Ectodermal cell (in vitro differentiated cells): ENCODE measurements around the gene RASD2.

Experiments used
- H3K27ac ChIP-seq: 2 replicates; pipeline ENCODE4 v1.7.0; 2013; ENCODE audit warnings: mild to moderate bottlenecking, low read depth, low read length; ENCODE audit not compliant: insufficient read depth, poor library complexity, severe bottlenecking
- H3K27me3 ChIP-seq: 2 replicates; pipeline ENCODE4 v1.7.0; 2013; ENCODE audit warnings: mild to moderate bottlenecking, low read length; ENCODE audit not compliant: insufficient read depth, control insufficient read depth, poor library complexity, severe bottlenecking
- H3K36me3 ChIP-seq: one replicate; pipeline ENCODE4 v1.7.0; 2013; ENCODE audit warnings: low read length; ENCODE audit not compliant: control insufficient read depth, insufficient read depth
- H3K4me1 ChIP-seq: one replicate; pipeline ENCODE4 v1.7.0; 2013; ENCODE audit warnings: low read length; ENCODE audit not compliant: control insufficient read depth, insufficient read depth
- H3K4me3 ChIP-seq: 2 replicates; pipeline ENCODE4 v1.7.0; 2013; ENCODE audit warnings: low read depth, low read length, control low read depth; ENCODE audit not compliant: insufficient read depth
- H3K9me3 ChIP-seq: 2 replicates; pipeline ENCODE4 v1.7.0; 2013; ENCODE audit warnings: mild to moderate bottlenecking, low read length, moderate library complexity; ENCODE audit not compliant: control insufficient read depth
- whole genome bisulfite sequencing, 2 experiments: methylation state at CpG; one replicate each; pipeline ENCODE4 v1.1.7; 2013; ENCODE audit warnings: missing lambda C conversion rate in 2 of 2; 5-methylcytosine and 5-hydroxymethylcytosine counted together

Gene RASD2

DNA sequence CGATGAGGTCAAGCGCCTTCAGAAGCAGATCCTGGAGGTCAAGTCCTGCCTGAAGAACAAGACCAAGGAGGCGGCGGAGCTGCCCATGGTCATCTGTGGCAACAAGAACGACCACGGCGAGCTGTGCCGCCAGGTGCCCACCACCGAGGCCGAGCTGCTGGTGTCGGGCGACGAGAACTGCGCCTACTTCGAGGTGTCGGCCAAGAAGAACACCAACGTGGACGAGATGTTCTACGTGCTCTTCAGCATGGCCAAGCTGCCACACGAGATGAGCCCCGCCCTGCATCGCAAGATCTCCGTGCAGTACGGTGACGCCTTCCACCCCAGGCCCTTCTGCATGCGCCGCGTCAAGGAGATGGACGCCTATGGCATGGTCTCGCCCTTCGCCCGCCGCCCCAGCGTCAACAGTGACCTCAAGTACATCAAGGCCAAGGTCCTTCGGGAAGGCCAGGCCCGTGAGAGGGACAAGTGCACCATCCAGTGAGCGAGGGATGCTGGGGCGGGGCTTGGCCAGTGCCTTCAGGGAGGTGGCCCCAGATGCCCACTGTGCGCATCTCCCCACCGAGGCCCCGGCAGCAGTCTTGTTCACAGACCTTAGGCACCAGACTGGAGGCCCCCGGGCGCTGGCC is 11.0 kb downstream of the RASD2 start:
- Histone ChIP-seq H3K27ac (no peak overlapping the region), H3K4me3 (no peak overlapping the region), H3K27me3 (peaks cover 3% of the 10 kb centered on the region), H3K4me1 (no peaks in the 10 kb centered on the region), H3K9me3 (no peaks in the 10 kb centered on the region), H3K36me3 (no peaks in the 10 kb centered on the region)
- 96% methylated on average over 43 of the region's 43 CpGs for WGBS, 2 experiments

DNA sequence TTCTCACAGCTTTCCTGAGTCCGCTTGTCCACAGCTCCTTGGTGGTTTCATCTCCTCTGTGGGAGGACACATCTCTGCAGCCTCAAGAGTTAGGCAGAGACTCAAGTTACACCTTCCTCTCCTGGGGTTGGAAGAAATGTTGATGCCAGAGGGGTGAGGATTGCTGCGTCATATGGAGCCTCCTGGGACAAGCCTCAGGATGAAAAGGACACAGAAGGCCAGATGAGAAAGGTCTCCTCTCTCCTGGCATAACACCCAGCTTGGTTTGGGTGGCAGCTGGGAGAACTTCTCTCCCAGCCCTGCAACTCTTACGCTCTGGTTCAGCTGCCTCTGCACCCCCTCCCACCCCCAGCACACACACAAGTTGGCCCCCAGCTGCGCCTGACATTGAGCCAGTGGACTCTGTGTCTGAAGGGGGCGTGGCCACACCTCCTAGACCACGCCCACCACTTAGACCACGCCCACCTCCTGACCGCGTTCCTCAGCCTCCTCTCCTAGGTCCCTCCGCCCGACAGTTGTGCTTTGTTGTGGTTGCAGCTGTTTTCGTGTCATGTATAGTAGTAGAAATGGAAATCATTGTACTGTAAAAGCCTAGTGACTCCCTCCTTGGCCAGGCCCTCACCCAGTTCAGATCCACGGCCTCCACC is 11.7 kb downstream of the RASD2 start:
- no peaks in the 10 kb centered on the region for H3K4me1 ChIP-seq
- H3K36me3 ChIP-seq = no peaks in the 10 kb centered on the region
- peaks cover 3% of the 10 kb centered on the region for H3K27me3 ChIP-seq
- 33 to 50% methylated on average over 8 to 13 of the region's 13 CpGs for WGBS, 2 experiments
- no peak overlapping the region for H3K4me3 ChIP-seq
- H3K27ac ChIP-seq = no peak overlapping the region
- no peaks in the 10 kb centered on the region for H3K9me3 ChIP-seq

DNA sequence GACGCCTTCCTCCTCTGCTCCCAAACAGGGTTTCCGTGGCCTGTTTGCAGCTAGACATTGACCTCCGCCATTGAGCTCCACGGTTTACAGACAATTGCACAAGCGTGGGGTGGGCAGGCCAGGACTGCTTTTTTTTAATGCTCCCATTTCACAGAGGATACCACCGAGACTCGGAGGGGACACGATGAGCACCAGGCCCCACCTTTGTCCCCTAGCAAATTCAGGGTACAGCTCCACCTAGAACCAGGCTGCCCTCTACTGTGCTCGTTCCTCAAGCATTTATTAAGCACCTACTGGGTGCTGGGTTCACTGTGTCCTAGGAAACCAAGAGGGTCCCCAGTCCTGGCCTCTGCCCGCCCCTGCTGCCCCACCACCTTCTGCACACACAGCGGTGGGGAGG is 12.2 kb downstream of the RASD2 start:
- Histone ChIP-seq H3K27me3 (peaks cover 3% of the 10 kb centered on the region), H3K4me3 (no peak overlapping the region), H3K36me3 (no peaks in the 10 kb centered on the region), H3K4me1 (no peaks in the 10 kb centered on the region), H3K27ac (no peak overlapping the region), H3K9me3 (no peaks in the 10 kb centered on the region)
- 89 to 92% methylated on average over 11 of the region's 11 CpGs for WGBS, 2 experiments

DNA sequence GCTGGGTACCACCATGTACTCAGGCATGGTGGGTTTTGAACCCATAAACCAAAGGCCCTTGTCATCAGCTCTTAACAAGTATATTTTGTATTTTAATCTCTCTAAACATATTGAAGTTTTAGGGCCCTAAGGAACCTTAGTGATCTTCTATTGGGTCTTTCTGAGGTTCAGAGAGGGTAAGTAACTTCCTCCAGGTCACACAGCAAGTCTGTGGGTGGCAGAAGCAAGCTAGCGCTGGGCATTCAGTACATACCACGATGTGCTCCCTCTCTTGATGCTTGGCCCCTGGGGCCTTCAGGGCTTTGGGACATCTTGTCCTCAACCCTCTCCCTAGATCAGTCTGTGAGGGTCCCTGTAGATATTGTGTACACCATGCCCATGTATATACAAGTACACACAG is 12.7 kb downstream of the RASD2 start:
- no peak overlapping the region for H3K27ac ChIP-seq
- H3K36me3 ChIP-seq = no peaks in the 10 kb centered on the region
- H3K4me1 ChIP-seq = no peaks in the 10 kb centered on the region
- WGBS, 2 experiments = 93 to 95% methylated on average over 2 of the region's 2 CpGs
- no peaks in the 10 kb centered on the region for H3K9me3 ChIP-seq
- H3K27me3 ChIP-seq = peaks cover 3% of the 10 kb centered on the region
- H3K4me3 ChIP-seq = no peak overlapping the region

DNA sequence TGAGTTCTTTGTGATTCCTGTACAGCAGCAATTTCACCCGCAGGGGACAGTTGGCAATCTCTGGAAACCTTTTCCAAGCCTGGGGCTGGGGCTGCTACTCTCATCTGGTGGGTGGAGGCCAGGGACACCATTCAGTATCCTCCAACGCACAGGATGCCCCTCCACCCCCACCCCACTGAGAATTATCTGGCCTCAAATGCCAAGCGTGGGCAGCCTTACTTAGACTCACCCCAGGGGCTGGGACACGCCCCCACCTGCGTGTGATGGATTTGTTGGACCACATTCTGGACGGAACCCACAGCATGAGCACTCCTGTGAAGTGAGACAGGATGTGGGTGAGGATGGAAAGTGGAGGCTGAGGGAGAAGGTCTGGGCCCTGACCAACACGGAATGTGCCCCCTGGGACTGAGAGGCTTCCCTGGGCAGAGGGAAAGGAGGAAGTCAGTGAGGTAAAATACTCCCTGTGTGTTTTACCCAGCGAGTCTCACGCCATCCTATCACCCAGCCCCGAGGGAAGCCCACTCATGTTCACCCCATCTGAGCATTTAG is 13.7 kb downstream of the RASD2 start:
- Histone ChIP-seq H3K9me3 (no peaks in the 10 kb centered on the region), H3K27ac (no peak overlapping the region), H3K4me1 (no peaks in the 10 kb centered on the region), H3K4me3 (no peak overlapping the region), H3K27me3 (no peaks in the 10 kb centered on the region), H3K36me3 (no peaks in the 10 kb centered on the region)
- WGBS, 2 experiments = 87 to 88% methylated on average over 10 of the region's 10 CpGs

DNA sequence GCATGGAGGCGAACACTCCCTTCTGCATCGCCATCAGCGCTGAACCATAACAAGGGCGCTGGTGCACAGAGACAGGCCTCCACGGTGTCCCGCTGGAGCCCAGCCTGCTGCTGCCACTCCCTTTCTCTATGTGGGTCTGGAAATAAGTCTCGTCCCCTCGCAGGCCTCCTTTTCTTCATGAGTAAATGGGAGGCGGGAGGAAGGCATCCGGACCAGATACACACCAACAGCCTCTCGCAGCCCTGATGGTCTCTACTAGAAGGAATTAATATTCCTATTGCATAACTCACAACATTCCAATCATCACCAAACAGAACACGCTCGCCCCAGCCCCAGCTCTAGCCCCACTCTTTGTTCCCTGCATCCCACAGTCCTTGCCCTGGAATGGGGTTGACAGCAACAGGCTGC is 14.9 kb downstream of the RASD2 start:
- no peak overlapping the region for H3K4me3 ChIP-seq
- H3K27ac ChIP-seq = no peak overlapping the region
- WGBS, 2 experiments = 86 to 90% methylated on average over 13 of the region's 13 CpGs
- H3K4me1 ChIP-seq = no peaks in the 10 kb centered on the region
- no peaks in the 10 kb centered on the region for H3K36me3 ChIP-seq
- H3K27me3 ChIP-seq = no peaks in the 10 kb centered on the region
- H3K9me3 ChIP-seq = no peaks in the 10 kb centered on the region

DNA sequence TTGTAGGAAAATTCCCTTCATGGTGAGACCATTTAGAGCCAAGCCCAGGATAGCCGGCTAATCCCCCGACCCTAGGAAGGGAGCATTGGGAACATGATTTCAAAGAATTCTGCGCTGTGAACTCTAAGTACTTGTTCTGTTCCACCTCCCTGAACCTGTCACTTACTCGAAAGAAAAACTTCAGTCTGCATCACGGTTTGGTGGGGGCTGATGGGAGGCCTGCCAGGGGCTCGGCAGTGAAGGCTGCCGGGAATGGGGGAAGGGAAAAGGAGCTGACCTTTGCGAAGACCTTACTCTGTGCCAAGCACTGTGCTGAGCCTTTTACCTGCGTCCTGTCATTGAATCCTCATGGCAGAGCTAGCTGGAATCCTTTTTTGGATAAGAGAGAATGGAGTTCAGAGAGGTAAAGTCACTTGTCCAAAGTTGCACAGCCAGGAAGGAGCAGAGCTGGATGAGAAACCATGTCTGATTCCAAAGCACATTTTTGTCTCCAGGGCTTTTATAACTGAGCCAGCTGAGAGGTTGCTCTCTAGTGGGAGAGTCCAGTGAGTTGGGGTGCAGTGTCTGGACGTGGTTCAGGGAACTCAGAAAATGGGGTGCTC is 15.4 kb downstream of the RASD2 start:
- Histone ChIP-seq H3K9me3 (no peaks in the 10 kb centered on the region), H3K27me3 (no peaks in the 10 kb centered on the region), H3K4me3 (no peak overlapping the region), H3K4me1 (no peaks in the 10 kb centered on the region), H3K27ac (no peak overlapping the region), H3K36me3 (no peaks in the 10 kb centered on the region)
- 76 to 81% methylated on average over 10 of the region's 10 CpGs for WGBS, 2 experiments

DNA sequence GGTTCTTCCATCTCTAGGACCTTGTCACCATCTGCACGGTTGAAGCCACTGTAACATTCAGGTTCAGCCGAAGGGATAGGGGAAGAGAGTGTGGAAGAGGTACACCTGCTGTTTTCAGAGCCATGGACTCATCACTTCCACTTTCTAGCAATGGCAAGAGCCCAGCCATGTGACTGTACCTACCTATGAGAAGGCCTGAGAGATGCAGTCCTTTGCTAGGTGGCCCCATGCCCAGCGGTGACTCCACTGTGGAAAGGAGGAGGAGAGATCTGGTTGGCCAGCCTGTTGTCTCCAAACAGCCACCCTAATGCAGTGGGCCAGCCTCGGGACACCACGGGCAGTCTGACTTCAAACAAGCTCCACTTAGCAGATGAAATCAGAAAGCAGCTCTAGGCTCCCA is 16.0 kb downstream of the RASD2 start:
- no peak overlapping the region for H3K27ac ChIP-seq
- H3K36me3 ChIP-seq = no peaks in the 10 kb centered on the region
- no peak overlapping the region for H3K4me3 ChIP-seq
- no peaks in the 10 kb centered on the region for H3K4me1 ChIP-seq
- 90 to 92% methylated on average over 5 of the region's 5 CpGs for WGBS, 2 experiments
- no peaks in the 10 kb centered on the region for H3K9me3 ChIP-seq
- H3K27me3 ChIP-seq = no peaks in the 10 kb centered on the region

DNA sequence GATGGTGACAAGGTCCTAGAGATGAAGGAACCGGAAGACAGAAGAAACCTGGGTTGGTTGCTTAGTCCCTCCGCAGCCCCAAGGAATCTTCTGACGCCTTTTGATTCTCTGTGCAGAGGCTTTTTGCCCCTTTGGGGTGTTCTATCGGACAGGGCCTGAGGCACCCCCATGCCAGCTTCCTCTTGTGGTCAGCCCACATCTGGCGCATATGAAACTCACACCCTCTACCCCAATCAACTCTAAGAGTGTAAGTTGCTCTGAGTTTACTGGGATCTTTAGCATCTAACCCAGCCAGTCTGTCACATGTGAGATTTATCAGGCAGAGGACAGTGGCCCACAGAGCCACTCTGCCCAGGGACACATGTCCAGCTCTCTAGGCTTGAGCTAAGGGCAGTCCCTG is 17.4 kb downstream of the RASD2 start:
- no peaks in the 10 kb centered on the region for H3K36me3 ChIP-seq
- WGBS, 2 experiments = 91 to 94% methylated on average over 5 of the region's 5 CpGs
- H3K9me3 ChIP-seq = no peaks in the 10 kb centered on the region
- H3K27ac ChIP-seq = no peak overlapping the region
- H3K4me1 ChIP-seq = no peaks in the 10 kb centered on the region
- H3K27me3 ChIP-seq = peaks cover under 1% of the 10 kb centered on the region
- no peak overlapping the region for H3K4me3 ChIP-seq

DNA sequence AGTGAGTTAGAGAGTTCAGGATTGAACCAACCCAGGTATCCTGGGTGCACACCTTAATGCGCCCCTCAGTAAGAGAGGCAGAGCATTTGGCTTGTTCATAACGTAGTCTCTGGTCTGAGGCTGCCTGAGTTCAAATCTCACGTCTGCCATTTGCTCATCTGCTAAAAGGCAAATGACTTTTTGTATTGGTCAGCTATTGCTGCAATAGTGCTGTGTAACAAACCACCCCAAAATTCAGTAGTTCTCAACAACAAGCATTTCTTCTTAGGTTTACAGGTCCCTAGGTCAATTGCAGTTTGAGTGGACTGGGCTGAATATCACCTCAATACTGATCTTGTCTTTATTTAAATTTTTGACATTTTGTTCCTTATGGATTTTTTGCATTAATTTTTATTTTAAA is 18.1 kb downstream of the RASD2 start:
- H3K36me3 ChIP-seq = no peaks in the 10 kb centered on the region
- H3K9me3 ChIP-seq = no peaks in the 10 kb centered on the region
- WGBS, 2 experiments = 95 to 96% methylated on average over 3 of the region's 3 CpGs
- no peak overlapping the region for H3K27ac ChIP-seq
- H3K4me1 ChIP-seq = no peaks in the 10 kb centered on the region
- H3K4me3 ChIP-seq = no peak overlapping the region
- H3K27me3 ChIP-seq = peaks cover 6% of the 10 kb centered on the region
